ENCODE measurements around the gene HIBCH.
"Not testable (repeated sequence)": the region's sequence is repeated elsewhere in the genome, so short reads cannot be mapped to it uniquely, and the experiment has no call there.

Gene HIBCH

DNA sequence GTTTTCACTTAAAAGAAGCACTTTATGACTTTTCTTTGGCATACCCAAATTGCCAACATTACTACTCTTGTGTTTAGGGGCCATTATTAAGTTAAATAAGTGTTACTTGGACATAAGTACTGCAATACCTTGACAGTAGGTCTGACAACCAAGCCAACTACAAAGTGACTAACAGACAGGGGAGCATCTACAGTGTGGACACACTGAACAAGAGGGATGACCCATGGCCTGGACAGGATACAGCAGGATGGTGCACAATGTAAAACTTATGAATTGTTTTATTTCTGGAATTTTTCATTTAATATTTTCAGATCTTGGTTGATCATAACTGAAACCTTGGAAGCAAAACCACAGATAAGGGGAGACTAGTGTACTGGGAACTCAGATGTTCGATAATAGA lies 19.8 kb upstream of the HIBCH start:
- no peaks in the 10 kb centered on the region for H3K27me3 ChIP-seq (ENCODE audit: insufficient read depth, poor library complexity, severe bottlenecking)
- TF ChIP-seq, protein P1, sequence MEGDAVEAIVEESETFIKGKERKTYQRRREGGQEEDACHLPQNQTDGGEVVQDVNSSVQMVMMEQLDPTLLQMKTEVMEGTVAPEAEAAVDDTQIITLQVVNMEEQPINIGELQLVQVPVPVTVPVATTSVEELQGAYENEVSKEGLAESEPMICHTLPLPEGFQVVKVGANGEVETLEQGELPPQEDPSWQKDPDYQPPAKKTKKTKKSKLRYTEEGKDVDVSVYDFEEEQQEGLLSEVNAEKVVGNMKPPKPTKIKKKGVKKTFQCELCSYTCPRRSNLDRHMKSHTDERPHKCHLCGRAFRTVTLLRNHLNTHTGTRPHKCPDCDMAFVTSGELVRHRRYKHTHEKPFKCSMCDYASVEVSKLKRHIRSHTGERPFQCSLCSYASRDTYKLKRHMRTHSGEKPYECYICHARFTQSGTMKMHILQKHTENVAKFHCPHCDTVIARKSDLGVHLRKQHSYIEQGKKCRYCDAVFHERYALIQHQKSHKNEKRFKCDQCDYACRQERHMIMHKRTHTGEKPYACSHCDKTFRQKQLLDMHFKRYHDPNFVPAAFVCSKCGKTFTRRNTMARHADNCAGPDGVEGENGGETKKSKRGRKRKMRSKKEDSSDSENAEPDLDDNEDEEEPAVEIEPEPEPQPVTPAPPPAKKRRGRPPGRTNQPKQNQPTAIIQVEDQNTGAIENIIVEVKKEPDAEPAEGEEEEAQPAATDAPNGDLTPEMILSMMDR (IDR thresholded peaks at IDR 0.05; ENCODE audit: insufficient read depth, low read length) = no peak
- TF ChIP-seq GABPA (IDR thresholded peaks at IDR 0.05; ENCODE audit: low read depth) (no peak), POLR2AphosphoS5 (IDR thresholded peaks at IDR 0.05; ENCODE audit: low read depth) (no peak), SPI1 (IDR thresholded peaks at IDR 0.05; ENCODE audit: borderline replicate concordance, low read depth) (no peak)
- TF ChIP-seq, protein P2, sequence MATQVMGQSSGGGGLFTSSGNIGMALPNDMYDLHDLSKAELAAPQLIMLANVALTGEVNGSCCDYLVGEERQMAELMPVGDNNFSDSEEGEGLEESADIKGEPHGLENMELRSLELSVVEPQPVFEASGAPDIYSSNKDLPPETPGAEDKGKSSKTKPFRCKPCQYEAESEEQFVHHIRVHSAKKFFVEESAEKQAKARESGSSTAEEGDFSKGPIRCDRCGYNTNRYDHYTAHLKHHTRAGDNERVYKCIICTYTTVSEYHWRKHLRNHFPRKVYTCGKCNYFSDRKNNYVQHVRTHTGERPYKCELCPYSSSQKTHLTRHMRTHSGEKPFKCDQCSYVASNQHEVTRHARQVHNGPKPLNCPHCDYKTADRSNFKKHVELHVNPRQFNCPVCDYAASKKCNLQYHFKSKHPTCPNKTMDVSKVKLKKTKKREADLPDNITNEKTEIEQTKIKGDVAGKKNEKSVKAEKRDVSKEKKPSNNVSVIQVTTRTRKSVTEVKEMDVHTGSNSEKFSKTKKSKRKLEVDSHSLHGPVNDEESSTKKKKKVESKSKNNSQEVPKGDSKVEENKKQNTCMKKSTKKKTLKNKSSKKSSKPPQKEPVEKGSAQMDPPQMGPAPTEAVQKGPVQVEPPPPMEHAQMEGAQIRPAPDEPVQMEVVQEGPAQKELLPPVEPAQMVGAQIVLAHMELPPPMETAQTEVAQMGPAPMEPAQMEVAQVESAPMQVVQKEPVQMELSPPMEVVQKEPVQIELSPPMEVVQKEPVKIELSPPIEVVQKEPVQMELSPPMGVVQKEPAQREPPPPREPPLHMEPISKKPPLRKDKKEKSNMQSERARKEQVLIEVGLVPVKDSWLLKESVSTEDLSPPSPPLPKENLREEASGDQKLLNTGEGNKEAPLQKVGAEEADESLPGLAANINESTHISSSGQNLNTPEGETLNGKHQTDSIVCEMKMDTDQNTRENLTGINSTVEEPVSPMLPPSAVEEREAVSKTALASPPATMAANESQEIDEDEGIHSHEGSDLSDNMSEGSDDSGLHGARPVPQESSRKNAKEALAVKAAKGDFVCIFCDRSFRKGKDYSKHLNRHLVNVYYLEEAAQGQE (IDR thresholded peaks at IDR 0.05; ENCODE audit: insufficient replicate concordance, low read depth) = no peak
- no peak overlapping the region for H3K27ac ChIP-seq (replicated peaks)
- no peak overlapping the region for H3K4me3 ChIP-seq (replicated peaks; ENCODE audit: insufficient read depth, low read length)
- no peak for DNase-seq (ENCODE audit: low read depth in 1 of 2, low spot score in 1 of 2)

DNA sequence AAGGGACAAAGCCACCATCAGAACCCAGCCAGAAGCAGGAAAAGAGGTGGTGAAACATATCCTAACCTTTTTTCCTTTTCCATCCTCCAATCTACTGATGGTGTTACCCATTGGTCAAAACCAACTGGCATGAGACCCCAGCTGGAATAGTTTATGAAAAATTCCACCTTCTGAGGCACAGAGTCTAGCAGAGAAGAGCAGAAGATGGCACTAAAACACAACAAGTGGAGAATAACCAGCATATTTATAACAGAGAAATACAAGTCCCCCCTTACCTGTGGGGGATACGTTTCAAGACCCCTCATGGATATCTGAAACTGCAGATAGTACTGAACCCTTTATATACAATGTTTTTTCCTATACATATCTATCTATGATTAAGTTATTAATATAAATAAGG lies 18.8 kb upstream of the HIBCH start:
- H3K27ac ChIP-seq (replicated peaks) = no peak overlapping the region
- no peaks in the 10 kb centered on the region for H3K27me3 ChIP-seq (ENCODE audit: insufficient read depth, poor library complexity, severe bottlenecking)
- no peak for DNase-seq (ENCODE audit: low read depth in 1 of 2, low spot score in 1 of 2)
- TF ChIP-seq, protein P2 (IDR thresholded peaks at IDR 0.05; ENCODE audit: insufficient replicate concordance, low read depth) = no peak
- no peak for TF ChIP-seq GABPA (IDR thresholded peaks at IDR 0.05; ENCODE audit: low read depth)
- TF ChIP-seq POLR2AphosphoS5 (IDR thresholded peaks at IDR 0.05; ENCODE audit: low read depth) = no peak
- TF ChIP-seq, protein P1 (IDR thresholded peaks at IDR 0.05; ENCODE audit: insufficient read depth, low read length) = no peak
- TF ChIP-seq SPI1 (IDR thresholded peaks at IDR 0.05; ENCODE audit: borderline replicate concordance, low read depth) = no peak
- no peak overlapping the region for H3K4me3 ChIP-seq (replicated peaks; ENCODE audit: insufficient read depth, low read length)

DNA sequence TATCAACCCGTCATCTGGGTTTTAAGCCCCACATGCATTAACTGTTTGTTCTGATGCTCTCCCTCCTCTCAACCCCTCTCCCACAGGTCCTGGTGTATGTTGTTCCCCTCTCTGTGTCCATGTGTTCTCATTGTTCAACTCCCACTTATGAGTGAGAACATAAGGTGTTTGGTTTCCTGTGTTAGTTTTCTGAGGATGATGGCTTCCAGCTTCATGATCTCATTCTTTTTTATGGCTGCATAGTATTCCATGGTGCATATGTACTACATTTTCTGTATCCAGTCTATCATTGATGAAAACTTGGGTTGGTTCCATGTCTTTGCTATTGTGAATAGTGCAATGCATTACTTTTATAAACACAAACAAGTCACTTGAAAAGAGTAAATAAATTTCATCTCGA lies 16.8 kb upstream of the HIBCH start:
- no peaks in the 10 kb centered on the region for H3K27me3 ChIP-seq (ENCODE audit: insufficient read depth, poor library complexity, severe bottlenecking)
- no peak overlapping the region for H3K4me3 ChIP-seq (replicated peaks; ENCODE audit: insufficient read depth, low read length)
- TF ChIP-seq, protein P1 (IDR thresholded peaks at IDR 0.05; ENCODE audit: insufficient read depth, low read length) = no peak
- TF ChIP-seq SPI1 (IDR thresholded peaks at IDR 0.05; ENCODE audit: borderline replicate concordance, low read depth) (no peak), GABPA (IDR thresholded peaks at IDR 0.05; ENCODE audit: low read depth) (no peak), POLR2AphosphoS5 (IDR thresholded peaks at IDR 0.05; ENCODE audit: low read depth) (no peak)
- TF ChIP-seq, protein P2 (IDR thresholded peaks at IDR 0.05; ENCODE audit: insufficient replicate concordance, low read depth) = no peak
- H3K27ac ChIP-seq (replicated peaks) = no peak overlapping the region
- DNase-seq (ENCODE audit: low read depth in 1 of 2, low spot score in 1 of 2) = no peak

DNA sequence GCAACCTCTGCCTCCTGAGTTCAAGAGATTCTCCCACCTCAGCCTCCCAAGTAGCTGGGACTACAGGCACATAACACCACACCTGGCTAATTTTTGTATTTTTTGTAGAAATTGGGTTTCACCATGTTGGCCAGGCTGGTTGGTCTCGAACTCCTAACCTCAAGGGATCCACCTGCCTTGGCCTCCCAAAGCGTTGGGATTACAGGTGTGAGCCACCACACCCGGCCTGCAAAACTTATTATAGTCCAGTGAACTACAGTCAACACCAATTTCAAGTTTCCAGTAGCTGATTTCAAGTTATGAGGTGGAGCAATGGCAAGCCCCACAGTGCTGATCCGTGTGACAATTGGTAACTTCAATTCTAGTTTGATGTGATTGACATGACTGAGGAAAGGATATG lies 16.0 kb upstream of the HIBCH start:
- not testable (repeated sequence) for H3K27ac ChIP-seq (replicated peaks); H3K4me3 ChIP-seq (replicated peaks; ENCODE audit: insufficient read depth, low read length); H3K27me3 ChIP-seq (ENCODE audit: insufficient read depth, poor library complexity, severe bottlenecking); DNase-seq (ENCODE audit: low read depth in 1 of 2, low spot score in 1 of 2)

Measured in HL-60 (cell line).